Measurements from ENCODE around the gene RPS6KB1. TPM values are rescaled to one million over a fixed set of nuclear protein-coding genes. Genes with fewer than 3 reads are reported as not detected.
A peak's percentile ranks its signal among the peaks of the same experiment; 100 is the strongest.

RPS6KB1 gene
- total RNA-seq, result 10 to 100 TPM; 27.9 to 41.7 (median 30.6) TPM
- long read RNA-seq, donor 1, full-length matches to known transcripts, result 16 of 22 reads
- long read RNA-seq, donor 1, partial matches to known transcripts, result 0 of 22 reads
- long read RNA-seq, donor 1, other reads (novel, unspliced or antisense), result 6 of 22 reads
- long read RNA-seq, donor 2, full-length matches to known transcripts, result 9 of 12 reads
- long read RNA-seq, donor 2, partial matches to known transcripts, result 1 of 12 reads
- long read RNA-seq, donor 2, other reads (novel, unspliced or antisense), result 2 of 12 reads

GRCh38 chr17:59892924-59893675 lies at the start of gene RPS6KB1, which contains the start of gene TUBD1:
Gene RPS6KB1, plus strand, starts transcription at chr17:59893121. Its CDS starts 64 bp downstream, at chr17:59893185.
Gene TUBD1, minus strand, starts transcription at chr17:59892943. Its CDS starts 1,941 bp downstream, at chr17:59891002.
- H3K4me1 ChIP-seq (ENCODE audit: low read depth), result peaks cover 20% of the 10 kb centered on the region
- no peaks in the 10 kb centered on the region for H3K9me3 ChIP-seq
- DNase-seq (peak; percentile 96 to 97 (median 97)), ATAC-seq (peak; percentile 99)
- TF ChIP-seq, protein P1, sequence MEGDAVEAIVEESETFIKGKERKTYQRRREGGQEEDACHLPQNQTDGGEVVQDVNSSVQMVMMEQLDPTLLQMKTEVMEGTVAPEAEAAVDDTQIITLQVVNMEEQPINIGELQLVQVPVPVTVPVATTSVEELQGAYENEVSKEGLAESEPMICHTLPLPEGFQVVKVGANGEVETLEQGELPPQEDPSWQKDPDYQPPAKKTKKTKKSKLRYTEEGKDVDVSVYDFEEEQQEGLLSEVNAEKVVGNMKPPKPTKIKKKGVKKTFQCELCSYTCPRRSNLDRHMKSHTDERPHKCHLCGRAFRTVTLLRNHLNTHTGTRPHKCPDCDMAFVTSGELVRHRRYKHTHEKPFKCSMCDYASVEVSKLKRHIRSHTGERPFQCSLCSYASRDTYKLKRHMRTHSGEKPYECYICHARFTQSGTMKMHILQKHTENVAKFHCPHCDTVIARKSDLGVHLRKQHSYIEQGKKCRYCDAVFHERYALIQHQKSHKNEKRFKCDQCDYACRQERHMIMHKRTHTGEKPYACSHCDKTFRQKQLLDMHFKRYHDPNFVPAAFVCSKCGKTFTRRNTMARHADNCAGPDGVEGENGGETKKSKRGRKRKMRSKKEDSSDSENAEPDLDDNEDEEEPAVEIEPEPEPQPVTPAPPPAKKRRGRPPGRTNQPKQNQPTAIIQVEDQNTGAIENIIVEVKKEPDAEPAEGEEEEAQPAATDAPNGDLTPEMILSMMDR (IDR thresholded peaks at IDR 0.05), result no peak
- no peaks in the 10 kb centered on the region for H3K36me3 ChIP-seq (ENCODE audit: low read depth)
- peak within 1 kb of the TSS; percentile 69 for H3K4me3 ChIP-seq
- intact Hi-C loops (cut with DNase I, micrococcal nuclease), result no loop called here

- no peak for ATAC-seq
- Histone ChIP-seq H3K4me3 (no peak overlapping the region), H3K9me3 (no peaks in the 10 kb centered on the region), H3K4me1 (ENCODE audit: low read depth) (peaks cover 71% of the 10 kb centered on the region), H3K36me3 (ENCODE audit: low read depth) (peaks cover 3% of the 10 kb centered on the region)
- DNase-seq, result no peak
- intact Hi-C loops (cut with DNase I, micrococcal nuclease), result no loop called here
- TF ChIP-seq, protein P1 (IDR thresholded peaks at IDR 0.05), result no peak
Measured at GRCh38 chr17:59844884-59845594, 47.9 kb upstream of the RPS6KB1 start.

DNA sequence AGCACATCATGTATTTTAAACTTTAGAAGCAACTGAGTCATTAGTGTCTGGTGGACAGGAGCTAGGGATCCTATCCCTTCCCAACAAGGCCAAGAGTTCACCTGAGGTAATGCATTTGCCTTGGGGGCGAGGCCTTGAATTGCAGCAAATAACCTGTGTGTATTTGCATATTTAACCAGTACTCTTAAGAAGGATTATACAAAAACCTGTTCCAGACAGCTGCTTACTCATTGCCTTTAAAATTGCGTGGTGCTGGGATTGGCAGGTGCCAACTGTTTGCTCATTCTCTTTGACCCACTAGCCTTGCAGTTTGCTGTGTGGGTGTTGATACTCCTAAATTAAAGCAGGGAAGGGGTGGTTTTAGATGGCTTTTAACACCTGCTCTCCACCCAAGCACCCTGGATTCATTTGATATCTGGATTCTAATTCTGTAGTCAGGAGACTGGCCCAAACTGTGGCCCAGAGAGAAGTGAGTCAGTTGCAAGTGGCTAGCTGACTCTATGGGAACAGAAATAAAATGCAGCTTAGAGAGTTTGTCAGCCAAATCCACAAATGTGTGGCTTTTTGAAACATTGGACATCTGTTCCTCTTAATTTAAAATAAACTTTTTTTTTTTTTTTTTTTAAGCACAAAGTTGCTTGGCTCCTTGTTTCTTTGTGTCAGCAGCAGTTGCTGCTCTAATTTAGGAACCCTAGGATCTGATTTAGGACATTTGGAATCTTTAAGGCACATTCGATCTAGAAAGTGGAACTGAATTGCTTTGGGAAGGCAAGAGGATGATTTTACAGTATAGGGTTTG lies 47.1 kb upstream of the RPS6KB1 start:
- H3K4me3 ChIP-seq, result no peak overlapping the region
- intact Hi-C loops (cut with DNase I, micrococcal nuclease), result no loop called here

GRCh38 chr17:59846394-59847165 lies 46.3 kb upstream of the RPS6KB1 start:
- intact Hi-C loops (cut with DNase I, micrococcal nuclease), result no loop called here
- DNase-seq (peak in 1 of 3 donors; percentile 58), ATAC-seq (peak; percentile 41)
- H3K4me3 ChIP-seq, result no peak overlapping the region
- peaks cover 3% of the 10 kb centered on the region for H3K36me3 ChIP-seq (ENCODE audit: low read depth)
- TF ChIP-seq, protein P1 (IDR thresholded peaks at IDR 0.05), result no peak
- peaks cover 83% of the 10 kb centered on the region for H3K4me1 ChIP-seq (ENCODE audit: low read depth)
- H3K9me3 ChIP-seq, result no peaks in the 10 kb centered on the region

More for the DNA sequence above, 47.1 kb upstream of the RPS6KB1 start:
- Histone ChIP-seq H3K36me3 (ENCODE audit: low read depth) (peaks cover 3% of the 10 kb centered on the region), H3K9me3 (no peaks in the 10 kb centered on the region), H3K4me1 (ENCODE audit: low read depth) (peaks cover 75% of the 10 kb centered on the region)
- TF ChIP-seq, protein P1 (IDR thresholded peaks at IDR 0.05), result peak; percentile 4
- peak; percentile 41 for ATAC-seq
- peak; percentile 63 to 87 (median 74) for DNase-seq

Data from mucosa of descending colon (tissue), 3 donors.